DND-41 (cell line): ENCODE measurements around the gene AGPAT1.

Experiments
- CTCF ChIP-seq: IDR thresholded peaks from 2 replicates; pipeline ENCODE4 v1.5.1; 2012; ENCODE audit warnings: borderline replicate concordance, low read length, moderate library complexity, mild to moderate bottlenecking; ENCODE audit not compliant: poor library complexity, severe bottlenecking; ENCODE audit errors: extremely low read depth
- EZH2 ChIP-seq: IDR thresholded peaks from 3 replicates; pipeline ENCODE4 v1.6.1; 2012; ENCODE audit warnings: borderline replicate concordance, low read depth, mild to moderate bottlenecking, moderate library complexity, low read length, inconsistent platforms; ENCODE audit not compliant: severe bottlenecking

- TF ChIP-seq CTCF (no peak), EZH2 (no peak)
These were observed 6.1 kb upstream of the AGPAT1 start for GRCh38 chr6:32181915-32182529.
